Superior temporal gyrus (tissue), 1 donor: ENCODE data around the gene CNTNAP2.
A peak's percentile ranks its signal among the peaks of the same experiment; 100 is the strongest.

Experiments
- DNase-seq: peaks from one replicate; pipeline ENCODE4 v3.0.0-alpha.2; 2016; ENCODE audit errors: extremely low spot score

The CNTNAP2 gene

DNA sequence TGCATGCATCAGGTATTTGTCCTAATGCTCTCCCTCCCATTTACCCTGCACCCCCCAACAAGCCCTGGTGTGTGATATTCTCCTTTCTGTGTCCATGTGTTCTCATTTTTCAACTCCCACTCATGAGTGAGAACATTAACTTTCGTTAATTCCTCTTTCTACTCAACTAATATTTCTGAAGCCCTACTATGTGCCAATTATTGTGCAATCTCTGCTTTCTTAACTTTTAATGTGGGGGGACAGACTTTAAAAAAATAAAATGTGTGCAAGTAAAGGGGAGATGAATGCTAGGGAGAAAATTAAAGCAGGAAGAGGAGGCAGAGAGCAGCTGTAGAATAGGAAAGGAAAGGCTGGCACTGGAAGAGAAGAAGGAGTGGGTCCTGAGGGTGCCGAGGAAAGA, 1520.0 kb downstream of the CNTNAP2 start:
- DNase-seq: no peak

DNA sequence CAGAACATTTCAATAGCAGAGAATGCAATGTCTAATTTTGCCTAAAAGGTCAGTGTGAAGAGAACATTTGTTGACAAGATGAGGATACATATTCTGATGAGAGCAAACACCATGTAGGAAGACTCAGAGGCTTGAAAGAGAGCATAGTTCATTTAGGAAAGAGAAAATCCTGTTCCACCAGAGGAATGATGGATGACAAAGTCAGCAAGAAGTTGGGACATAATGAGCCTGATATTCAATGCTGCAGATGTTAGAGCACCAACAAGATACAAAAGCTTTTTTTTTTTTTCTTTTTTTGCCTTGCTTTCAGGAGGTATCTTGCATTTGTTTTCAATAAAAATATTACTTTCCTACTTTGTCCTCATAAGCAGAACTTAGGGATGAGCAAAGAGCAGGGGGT, 1522.0 kb downstream of the CNTNAP2 start:
- peak; percentile 59 for DNase-seq

DNA sequence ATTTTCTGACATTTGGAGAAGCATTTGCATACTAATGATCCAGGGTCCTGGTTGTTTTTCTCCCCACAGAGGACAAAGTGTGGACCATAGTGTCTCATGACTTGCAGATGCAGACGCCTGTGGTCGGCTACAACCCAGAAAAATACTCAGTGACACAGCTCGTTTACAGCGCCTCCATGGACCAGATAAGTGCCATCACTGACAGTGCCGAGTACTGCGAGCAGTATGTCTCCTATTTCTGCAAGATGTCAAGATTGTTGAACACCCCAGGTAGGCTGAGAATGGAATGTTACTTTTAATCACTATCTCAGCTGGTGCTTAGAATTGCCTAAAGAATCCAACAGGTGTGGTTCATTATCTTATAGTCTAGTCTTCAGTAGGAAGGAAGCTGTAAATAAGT, 1522.4 kb downstream of the CNTNAP2 start:
- DNase-seq: peak; percentile 82

DNA sequence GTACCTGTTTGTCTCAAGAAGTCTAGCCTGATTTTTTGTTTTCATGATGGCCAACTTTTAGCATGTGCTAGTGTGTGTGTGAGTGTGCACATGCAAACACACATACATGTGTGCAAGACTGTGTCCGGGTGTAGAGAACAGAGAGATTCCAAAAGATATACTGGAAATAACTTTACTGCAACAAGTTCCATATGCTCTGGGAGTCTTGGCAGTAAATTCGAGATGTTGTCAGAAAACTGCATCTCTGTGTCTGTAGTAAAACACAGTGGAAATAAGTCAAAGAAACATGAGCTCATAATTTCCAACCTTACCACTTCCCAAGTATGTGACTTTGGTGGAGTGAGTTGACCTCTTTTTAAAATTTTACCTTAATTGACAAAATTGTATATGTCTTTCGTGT, 1523.2 kb downstream of the CNTNAP2 start:
- DNase-seq: no peak

DNA sequence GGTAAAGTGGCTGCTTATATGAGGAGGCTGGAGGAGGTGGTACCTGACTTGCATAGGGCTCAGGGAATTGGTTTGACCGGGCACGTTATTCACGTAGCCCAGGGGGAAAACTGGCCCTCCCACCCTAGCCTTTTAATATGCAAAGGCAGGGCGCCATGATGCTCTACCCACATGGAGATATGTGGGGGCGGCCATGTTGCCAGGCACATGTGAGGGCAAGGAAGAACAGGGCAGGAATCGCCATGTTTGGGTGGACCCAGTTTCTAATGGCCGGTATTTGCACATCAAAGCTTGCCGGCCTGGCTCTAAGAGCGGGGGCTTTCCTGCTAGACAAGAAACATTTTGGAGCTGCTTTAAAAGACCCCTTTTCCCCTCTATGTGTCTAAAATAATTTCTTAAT, 1524.2 kb downstream of the CNTNAP2 start:
- no peak for DNase-seq

DNA sequence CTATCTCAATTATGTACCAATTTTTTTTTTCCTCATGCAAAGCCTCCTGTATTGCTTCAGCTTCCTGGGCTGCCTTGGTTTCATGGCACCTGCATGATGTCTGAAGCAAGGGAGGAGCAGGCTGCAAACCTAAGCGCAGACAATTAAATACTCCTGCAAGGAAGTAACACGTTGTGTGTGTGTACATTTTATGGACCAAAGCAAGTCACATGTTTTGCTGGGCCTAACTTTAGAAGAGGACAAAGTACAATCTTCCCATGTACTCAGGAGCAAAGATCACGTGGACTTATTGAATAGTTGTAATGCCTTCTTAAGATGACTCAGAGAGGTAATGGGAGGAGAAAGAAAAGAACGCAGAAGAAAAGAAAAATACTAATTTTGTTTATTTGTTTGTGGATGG, 1530.0 kb downstream of the CNTNAP2 start:
- DNase-seq: no peak

DNA sequence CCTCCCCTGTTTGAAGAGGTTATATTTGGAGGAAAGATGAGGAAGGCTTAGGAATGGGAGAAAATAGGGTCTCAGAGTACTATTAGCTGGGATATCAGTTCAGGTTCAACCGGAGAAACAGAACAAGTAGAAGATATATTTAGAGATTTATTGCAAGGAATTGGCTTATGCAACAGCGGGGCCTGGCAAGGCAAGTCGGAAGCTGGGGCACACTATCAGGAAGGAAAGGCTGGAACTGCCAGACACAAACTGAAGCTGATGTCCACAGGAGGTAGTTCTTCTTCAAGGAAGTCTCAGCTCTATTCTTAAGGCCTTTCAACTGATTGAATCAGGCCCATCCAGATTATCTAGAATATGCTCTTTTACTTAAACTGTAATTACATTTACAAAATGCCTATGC, 1534.4 kb downstream of the CNTNAP2 start:
- no peak for DNase-seq

DNA sequence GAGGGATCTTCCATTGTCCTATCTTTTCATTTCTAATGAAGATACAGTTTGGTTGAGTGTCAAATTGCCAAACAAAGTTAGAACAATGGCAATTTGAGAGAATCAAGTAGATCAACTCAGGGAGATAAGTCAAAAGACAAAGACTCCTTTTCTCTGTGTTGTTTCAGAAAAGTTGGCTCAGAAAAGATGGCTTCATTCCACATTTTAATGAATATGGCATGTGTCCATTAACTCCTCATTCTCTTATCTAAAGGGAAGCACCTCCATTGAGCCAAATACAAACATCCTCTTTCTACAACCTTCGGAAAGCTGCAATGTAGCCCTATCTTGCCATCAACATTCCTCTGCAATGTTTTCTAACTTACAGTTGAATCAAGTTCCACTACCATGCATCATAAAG, 1535.0 kb downstream of the CNTNAP2 start:
- no peak for DNase-seq

DNA sequence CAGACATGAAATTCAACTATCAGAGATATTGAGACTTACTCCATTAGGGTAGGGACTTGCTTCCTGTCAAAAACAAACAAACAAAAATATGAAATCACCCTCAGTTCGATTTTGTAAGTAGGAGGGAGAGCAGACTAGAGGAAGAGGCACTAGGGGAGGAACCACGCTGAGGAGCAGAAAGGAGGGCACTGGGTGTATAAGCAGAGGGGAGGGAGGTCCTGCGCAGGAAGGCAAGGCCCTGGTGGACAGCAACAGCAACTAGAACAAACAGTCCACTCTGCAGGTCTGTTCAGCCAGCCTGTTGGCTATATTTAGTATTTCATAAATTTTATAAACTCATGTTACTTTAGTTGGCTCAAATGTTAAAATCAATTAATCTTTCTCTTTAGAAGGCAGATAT, 1536.9 kb downstream of the CNTNAP2 start:
- no peak for DNase-seq

DNA sequence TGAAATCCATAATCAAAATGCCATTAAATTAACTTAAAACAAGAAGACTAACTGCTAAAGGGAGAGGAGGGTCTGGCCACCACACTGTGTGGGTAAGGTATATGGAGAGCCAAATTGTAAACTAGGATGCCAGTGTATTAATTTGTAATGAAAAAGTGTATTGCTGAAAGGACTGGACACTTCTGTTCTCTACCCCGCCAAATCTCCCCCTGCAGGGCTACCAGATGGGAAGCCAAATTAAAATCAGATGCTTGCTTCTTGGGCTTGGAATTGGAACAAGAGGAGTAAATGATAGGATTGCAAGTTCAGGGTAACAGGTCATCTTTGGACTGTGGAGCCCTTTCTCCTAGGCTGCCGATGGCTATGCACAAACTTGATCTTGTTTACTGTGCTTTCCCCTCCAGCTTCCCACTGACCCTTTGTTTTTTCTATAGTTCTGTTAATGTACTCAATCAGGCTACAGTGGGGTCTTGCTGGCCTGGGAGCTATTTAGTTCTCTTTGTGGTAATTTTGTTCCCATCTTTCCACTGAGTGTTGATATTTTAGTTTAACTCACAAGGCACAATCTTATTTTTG, 1541.9 kb downstream of the CNTNAP2 start:
- no peak for DNase-seq

DNA sequence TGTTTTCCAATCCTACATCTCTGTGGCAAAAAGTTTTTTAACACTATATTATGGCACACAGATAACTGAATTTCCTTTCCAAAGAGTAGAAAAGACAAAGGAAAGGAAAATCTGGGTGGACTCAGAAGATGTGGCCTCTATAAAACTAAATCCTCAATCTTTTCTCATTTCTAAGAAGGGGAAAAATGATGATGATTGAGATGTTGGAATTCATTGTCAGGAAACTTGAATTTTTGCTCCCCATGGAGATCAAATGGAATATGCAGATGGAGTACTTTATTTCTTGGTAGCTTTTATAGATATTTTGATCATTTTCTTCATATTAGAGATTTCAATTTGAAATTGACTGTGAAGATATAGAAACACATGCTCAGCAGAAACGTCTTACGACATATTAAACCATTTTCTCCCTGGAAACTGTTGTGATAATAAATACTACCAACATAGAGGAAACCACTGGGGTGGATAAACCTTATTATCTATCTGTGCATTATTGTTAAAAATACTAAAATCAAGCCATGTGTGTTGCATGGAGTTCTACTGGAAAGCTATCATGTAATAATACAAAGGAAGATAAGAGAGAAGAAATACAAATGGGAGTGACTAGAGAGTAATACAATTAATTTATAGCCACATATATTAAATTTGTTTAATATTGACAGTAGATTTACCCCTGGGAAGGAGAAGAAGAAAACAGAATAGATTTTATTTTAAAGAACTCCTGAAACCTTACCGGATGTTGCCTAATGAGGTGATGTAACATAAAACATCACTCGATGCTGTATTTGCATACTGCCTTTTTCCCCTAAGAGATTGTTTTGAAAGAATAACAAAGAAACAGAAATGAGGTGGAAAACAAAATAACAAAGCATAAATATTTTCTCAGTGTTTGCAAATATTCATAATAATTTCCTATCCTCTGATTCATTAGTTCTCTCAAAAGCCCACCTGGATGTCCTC, 1542.7 kb downstream of the CNTNAP2 start:
- DNase-seq: no peak

DNA sequence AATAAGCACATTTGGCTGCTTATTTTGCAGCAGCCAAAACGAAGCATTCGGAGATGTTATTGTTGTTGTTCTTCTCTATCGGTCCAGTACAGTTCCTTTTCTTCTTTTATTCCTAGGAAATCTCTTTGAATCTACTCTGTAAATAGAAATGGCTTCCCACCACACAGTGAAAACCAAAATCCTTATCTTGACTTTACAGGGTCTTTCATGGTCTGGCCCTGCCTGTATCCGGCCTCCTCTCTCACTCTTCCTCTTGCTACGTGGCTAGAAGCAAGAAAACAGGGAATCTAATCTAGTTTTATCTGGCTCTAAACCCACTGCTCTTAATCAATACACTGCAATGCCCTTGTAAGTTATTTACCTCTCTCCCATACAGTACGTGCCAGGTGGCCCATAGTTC, 1547.9 kb downstream of the CNTNAP2 start:
- DNase-seq: no peak

DNA sequence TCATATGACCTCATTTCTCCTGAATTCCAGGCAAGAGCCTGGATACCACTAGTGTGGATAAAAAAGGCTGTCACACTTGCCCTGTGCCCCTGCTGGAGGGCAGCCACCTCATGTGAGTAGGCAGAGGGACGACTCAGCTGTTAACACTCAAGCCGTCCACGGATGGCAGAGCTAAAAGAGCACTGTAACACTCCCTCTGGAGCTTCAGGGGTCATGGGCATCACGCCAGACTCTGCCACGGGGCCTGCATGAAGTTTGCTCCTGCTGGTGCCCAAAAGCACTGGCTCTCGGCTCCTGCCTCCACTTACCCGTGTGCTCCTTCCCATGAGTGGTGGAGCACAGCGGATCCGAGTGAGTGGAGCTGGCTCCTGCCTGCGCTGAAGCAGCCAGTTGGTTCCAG, 1554.2 kb downstream of the CNTNAP2 start:
- DNase-seq: no peak

DNA sequence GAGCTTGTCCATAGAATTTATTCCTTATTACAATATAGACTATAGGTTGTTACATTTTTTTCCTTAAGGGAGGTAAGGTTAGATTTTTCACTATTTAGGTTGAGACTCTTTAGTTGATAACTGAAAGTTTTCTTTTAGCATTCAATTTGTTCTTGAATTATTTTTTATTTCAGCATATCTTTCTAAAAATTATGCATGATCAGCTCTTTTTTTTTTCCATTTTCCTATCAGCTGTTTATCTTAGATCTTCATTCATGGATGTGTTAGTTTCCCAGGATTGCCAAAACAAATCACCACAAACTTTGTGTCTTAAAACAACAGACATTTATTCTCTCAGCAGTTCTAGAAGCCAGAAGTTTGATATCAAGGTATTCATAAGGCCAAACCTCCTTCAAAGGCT, 1558.1 kb downstream of the CNTNAP2 start:
- DNase-seq: no peak

DNA sequence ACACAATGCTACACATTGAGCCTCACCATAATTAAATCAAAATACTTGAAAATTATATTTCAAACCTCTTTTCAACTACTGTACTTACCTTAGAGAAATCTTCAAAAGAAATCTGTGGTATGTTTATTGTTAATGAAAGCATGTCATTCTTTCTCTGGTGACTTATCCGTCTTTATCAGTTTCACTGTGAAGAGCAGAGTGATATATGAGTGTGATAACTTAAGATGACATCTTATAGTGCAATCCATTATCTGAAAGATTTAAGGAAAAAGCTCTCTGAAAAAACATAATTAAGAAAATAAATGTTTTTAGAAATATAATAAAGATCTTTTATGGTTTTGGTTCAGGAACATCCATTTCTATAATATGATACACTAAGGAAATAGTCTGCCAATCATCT, 1562.3 kb downstream of the CNTNAP2 start:
- DNase-seq: no peak

DNA sequence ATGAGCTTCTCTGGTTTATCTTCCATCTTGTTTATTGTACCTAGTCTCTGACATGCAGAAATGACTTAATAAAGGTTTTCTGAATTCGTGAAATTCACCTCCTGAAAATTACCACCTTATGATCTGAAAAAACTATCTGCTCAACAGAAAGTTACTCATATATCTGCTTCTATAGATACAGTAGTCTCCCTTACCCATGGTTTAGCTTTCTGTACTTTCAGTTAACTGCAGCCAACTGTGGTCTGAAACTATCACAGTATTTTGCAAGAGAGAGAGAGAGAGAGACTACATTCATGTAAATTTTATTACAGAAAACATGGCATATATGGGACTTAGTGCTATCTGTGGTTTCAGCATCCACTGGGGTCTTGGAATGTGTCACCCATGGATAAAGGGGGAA, 1564.9 kb downstream of the CNTNAP2 start:
- no peak for DNase-seq

DNA sequence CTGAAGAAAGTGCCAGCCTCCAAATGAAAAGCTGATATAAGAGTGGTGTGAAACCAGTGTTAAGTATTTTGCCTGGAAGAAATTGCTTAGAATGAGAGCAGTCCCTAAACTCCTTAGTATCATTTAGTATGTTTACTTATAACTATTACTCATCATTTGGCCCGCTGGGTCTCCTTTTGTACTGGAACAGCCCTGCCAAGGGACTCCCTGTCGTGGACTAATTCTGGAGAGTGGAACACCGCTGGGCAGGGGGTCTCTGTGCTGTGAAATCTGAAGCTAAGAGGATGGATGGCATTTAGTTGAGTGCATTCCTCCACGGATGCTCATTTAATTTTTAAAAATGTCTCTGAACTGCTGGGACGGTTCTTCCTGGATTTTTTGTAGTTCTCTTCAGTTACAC, 1584.1 kb downstream of the CNTNAP2 start:
- no peak for DNase-seq

DNA sequence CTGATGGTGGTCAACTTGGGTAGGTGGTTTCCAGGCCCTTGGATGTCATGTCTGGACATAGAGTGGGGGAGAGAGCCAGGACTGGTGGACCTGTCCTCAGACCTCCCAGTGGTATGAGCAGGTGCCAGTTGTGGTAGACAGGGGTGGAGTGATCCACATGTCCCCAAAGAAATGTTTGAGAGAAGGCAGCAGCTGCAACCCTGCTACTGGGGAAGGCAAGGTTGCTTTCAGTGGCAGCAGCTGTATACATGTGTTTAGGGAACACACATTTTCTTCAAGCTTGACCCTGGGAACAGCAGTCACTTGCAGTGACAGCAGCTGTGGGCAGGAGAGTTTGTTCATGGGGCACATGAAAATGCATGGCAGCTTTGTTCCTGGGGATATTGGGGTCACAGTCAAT, 1591.3 kb downstream of the CNTNAP2 start:
- DNase-seq: no peak

DNA sequence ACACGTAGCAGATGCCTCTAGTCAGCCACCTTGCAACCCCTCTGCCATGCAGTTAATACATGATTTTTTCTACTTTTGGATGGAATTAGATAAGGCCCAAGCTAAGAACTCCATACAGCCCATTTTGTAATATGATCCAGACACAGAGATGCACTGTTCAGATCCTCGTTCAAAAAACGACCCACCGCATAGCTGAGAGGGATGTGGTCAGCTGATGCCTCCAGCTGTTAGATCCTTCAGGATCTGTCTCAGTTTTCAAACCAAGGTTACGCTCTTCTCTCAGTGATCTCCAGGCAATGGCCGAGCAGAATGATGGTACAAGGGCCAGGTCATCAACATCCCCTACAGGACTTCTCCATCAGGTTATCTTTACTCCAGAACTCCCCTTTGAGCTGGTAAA, 1592.3 kb downstream of the CNTNAP2 start:
- DNase-seq: no peak

DNA sequence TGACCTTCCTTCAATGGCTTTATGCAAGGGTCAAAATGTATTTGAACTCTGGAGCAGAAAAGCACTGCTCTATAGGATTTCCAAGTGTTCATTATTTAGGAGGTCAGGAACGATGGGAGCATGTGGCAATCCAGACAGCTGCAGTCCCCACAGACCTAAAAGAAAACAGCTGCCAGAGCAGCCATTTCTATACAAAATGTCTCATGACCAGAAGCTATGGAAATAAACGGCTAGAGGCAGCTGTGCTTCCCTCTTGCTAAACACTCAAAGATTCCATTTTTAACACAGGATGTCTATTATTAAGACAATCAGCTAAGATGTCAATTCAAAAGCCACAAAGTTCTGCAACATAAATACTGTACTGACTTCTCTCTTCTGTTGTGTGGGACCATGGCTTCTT, 1594.8 kb downstream of the CNTNAP2 start:
- no peak for DNase-seq

DNA sequence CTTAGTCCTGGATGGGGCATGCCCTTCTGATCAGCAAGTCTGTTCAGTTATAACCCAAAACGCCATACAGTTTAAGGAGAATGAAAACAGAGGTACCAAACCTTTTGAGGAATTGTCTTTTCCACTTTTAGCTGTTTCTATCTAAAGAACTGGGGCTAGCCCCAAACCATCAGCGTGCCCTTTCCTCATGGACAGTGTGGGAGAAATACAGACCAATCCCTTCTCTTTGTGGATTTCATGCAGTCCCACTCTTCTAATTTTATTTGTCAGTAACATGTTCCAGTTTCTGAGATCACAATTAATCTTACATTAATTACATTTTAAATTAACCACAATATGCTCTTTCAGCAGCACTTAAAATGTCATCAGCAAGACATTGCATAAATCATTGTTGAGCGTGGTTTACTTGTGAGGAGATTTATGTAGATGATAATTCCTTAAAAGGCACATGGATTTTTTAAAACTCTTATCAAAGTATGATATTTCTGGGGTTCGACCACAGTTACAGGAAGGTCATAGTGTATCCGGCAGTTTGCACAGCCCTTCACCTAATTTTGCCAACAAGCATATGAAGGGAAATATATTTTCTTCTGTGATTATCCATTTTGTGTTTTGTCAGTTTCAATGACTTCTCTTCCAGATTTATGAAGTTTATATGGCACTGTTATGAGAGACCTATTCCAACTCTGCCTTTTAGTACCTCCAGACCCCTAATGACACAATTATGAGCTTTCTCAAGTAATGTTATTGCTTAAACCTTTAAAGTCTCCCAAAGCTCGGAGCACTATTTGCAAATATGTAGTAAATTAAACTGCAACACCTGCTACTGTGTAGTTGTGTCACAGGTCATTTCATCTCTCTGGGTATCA, 1605.6 kb downstream of the CNTNAP2 start:
- no peak for DNase-seq

DNA sequence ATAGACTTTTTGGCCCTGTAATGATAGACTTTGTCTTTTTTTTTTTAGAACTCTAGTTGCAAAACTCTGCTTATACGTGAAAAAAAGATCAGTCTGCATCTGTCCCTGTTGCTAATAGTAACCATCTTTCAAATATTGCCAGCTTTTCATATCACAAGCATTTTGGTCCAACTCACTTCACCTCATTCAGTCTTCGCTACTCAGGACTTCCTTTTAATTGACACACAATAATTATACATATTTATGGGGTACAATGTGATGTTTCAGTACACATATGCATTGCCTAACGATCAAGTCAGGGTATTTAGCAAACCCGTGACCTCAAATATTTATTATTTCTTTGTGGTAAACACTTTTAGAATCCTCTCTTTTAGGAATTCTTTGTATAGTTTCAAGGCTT, 1606.9 kb downstream of the CNTNAP2 start:
- no peak for DNase-seq

DNA sequence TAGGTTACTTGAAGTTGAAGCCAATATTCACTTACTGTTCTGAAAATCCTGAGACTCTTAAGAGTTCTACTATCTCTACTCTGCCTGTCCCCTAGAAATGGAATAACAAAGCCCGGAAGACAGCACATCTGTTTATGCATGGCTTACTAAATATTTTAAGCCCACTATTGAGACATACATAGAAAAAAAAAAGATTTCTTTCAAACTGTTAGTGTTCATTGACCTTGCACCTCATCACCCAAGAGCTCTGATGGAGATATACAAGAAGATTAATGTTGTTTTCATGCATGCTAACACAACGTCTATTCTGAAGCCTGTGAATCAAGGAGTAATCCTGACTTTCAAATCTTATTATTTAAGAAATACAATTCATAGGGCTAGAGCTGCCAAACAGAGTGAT, 1614.7 kb downstream of the CNTNAP2 start:
- DNase-seq: no peak
